ENCODE data around the gene IGFBP7.

- TF ChIP-seq CTCF (IDR thresholded peaks at IDR 0.05), result no peak
- no peak for TF ChIP-seq EP300 (IDR thresholded peaks at IDR 0.05)
Measured at GRCh38 chr4:57023104-57023503, 87.1 kb downstream of the IGFBP7 start.
